Aorta (tissue), 5 donors: ENCODE measurements around the gene ZNF467. TPM values are rescaled to one million over a fixed set of nuclear protein-coding genes. Genes with fewer than 3 reads are reported as not detected.
A peak's percentile ranks its signal among the peaks of the same experiment; 100 is the strongest.

Source experiments
- ATAC-seq: fragments of 200-7000 bp; cut with Tn5 transposase; one replicate; pipeline ENCODE4 v1.9.1; 2022; ENCODE audit warnings: moderate library complexity; ENCODE audit not compliant: low FRiP score
- DNase-seq, 2 donors: peaks; one replicate each; pipeline ENCODE4 v3.0.0-alpha.2; 2020
- H3K27ac ChIP-seq, 2 donors: one replicate each; pipeline ENCODE4 v1.5.1; 2013; ENCODE audit warnings: low read length in 2 of 2, mild to moderate bottlenecking in 2 of 2, moderate library complexity in 2 of 2, control low read depth in 1 of 2, inconsistent platforms in 1 of 2, low read depth in 1 of 2
- H3K27me3 ChIP-seq, 2 donors: one replicate each; pipeline ENCODE4 v1.6.1; 2013; ENCODE audit warnings: control low read depth in 1 of 2, low read length in 1 of 2, mild to moderate bottlenecking in 1 of 2, moderate library complexity in 1 of 2; ENCODE audit not compliant: insufficient read depth in 2 of 2, control insufficient read depth in 1 of 2
- H3K36me3 ChIP-seq, 2 donors: one replicate each; pipeline ENCODE4 v1.6.1; 2013; ENCODE audit warnings: control low read depth in 1 of 2, low read length in 1 of 2, mild to moderate bottlenecking in 1 of 2; ENCODE audit not compliant: insufficient read depth in 2 of 2, control insufficient read depth in 1 of 2
- H3K4me1 ChIP-seq, 2 donors: one replicate each; pipeline ENCODE4 v1.6.1; 2013; ENCODE audit warnings: low read length in 2 of 2, control low read depth in 1 of 2, mild to moderate bottlenecking in 1 of 2, moderate library complexity in 1 of 2; ENCODE audit not compliant: insufficient read depth in 2 of 2, control insufficient read depth in 1 of 2
- H3K4me3 ChIP-seq, 2 donors: one replicate each; pipeline ENCODE4 v1.5.1; 2013; ENCODE audit warnings: low read length in 2 of 2, control low read depth in 1 of 2, mild to moderate bottlenecking in 1 of 2
- H3K9me3 ChIP-seq: one replicate; pipeline ENCODE4 v1.6.1; 2013; ENCODE audit warnings: mild to moderate bottlenecking, low read length; ENCODE audit not compliant: control insufficient read depth
- WGBS, 2 donors: extraction: QIAGEN DNeasy Blood & Tissue Kit; methylation state at CpG; one replicate each; pipeline ENCODE4 v1.1.7; 2013; 5-methylcytosine and 5-hydroxymethylcytosine counted together
- intact Hi-C, 2 donors: fragments of 100-400 bp; cut with DNase I; formaldehyde crosslinking; loops; one replicate each; pipeline versions ENCODE4 v1.14.2 to v1.15.0; 2022
- polyA plus RNA-seq, 2 donors: library from polyadenylated mRNA; stranded (reverse); fragments of 200-250 nt; gene quantifications; one replicate each; pipeline ENCODE4 v1.2.3, GENCODE V29; 2013
- total RNA-seq, 2 donors: library from RNA; stranded (reverse); fragmentation: NEBNext Ultra II Directional; extraction: Animal tissue kit (Norgen Biotek cat#: 25700); gene quantifications; one replicate each; pipeline ENCODE4 v1.2.1, GENCODE V29; 2021
- donor health status: healthy with polysubstance abuse.
- donor health status: Bipolar disorder and iron deficiency.
- donor health status: DM: no; HTN: no; CAD: no.
- donor health status: DM: no; HTN: no; CAD: no.
- donor health status: DM: yes; HTN: yes; CAD: no.

The ZNF467 gene
- total and polyA plus RNA-seq, 4 donors = 2.1 to 18.5 (median 9.5) TPM

DNA sequence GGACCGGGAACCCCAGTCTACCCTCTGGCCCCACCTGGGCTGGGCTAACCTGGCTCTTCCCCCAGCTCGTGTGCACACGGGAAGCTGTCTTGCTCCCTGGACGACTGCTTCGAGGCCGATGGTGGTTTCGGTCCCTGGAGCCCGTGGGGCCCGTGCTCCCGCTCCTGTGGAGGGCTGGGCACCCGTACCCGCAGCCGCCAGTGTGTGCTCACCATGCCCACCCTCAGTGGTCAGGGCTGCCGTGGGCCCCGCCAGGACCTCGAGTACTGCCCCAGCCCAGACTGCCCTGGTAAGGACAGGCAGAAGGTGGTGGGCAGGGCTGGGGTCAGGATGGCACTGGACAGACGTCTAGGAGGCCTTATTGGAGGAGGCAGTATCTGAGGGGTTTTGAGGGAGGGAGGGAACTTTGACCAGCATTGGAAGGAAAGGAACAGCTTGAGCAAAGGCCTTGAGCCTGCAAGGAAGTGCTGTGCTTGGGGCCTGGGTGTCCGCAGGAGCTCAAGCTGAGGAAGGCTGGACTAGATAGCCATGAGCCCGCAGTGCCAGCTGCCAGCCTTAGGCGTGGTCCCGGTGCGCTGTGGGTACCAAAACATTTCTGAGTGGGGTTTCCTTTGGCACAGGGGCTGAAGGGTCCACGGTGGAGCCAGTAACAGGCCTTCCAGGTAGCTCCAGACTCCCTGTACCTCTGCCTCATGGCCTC lies 44.6 kb upstream of the ZNF467 start:
- Histone ChIP-seq H3K9me3 (no peaks in the 10 kb centered on the region), H3K4me1 (no peaks in the 10 kb centered on the region), H3K36me3 (no peaks in the 10 kb centered on the region), H3K4me3 (no peak overlapping the region), H3K27ac (no peak overlapping the region), H3K27me3 (no peaks in the 10 kb centered on the region)
- peak; percentile 30 to 61 for DNase-seq
- intact Hi-C loops = no loop called here
- 88 to 89% methylated on average over 20 to 23 of the region's 23 CpGs for WGBS, 2 donors
- no peak for ATAC-seq

DNA sequence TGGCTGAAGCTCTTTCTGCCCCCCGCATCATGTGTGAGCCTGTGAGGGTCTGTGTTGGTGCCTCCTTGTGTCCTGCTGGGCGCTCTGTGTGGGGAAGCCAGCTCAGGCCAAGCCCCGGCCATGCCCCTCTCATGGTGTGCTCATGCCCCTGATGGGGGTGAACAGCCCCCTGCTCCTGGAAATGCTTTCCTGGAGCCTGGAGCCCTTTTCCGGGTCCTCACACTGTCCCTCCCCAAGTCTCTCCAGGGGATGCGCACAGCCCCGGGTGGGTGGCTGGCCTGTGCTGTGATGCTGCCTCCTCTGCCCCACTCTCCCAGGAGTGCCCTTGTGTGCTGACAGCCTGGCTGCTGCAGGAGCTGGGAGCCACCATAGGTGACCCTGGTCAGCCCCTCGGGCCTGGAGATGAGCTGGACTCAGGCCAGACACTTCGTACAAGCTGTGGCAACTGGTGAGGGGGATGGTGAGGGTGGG lies 43.9 kb upstream of the ZNF467 start:
- no peak for ATAC-seq
- Histone ChIP-seq H3K4me3 (no peak overlapping the region), H3K27me3 (no peaks in the 10 kb centered on the region), H3K4me1 (no peaks in the 10 kb centered on the region), H3K36me3 (no peaks in the 10 kb centered on the region), H3K27ac (no peak overlapping the region), H3K9me3 (no peaks in the 10 kb centered on the region)
- WGBS, 2 donors = 68 to 74% methylated on average over 8 of the region's 8 CpGs
- intact Hi-C loops = no loop called here
- DNase-seq = peak; percentile 30 to 60

DNA sequence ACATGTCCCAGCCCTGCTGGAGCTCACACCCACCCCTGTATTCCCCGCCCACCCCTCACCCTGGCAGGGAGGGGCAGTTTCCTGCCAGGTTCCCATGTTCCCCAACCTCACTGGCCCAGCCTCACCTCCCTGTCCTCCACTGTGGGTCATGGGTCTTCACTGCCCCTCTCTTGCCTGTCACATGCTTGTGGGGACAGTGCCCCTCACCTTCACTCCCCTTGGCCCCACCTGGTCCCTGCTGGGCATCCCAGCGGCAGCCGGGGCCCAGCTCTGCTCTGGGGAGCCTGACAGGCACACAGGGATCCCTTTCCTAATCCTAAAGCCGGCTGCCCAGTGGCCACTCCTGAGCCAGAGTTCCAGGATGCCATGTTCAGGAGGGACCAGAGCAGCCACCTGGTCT lies 43.4 kb upstream of the ZNF467 start:
- DNase-seq (peak in 1 of 2 donors; percentile 36), ATAC-seq (no peak)
- 72 to 81% methylated on average over 4 of the region's 4 CpGs for WGBS, 2 donors
- Histone ChIP-seq H3K9me3 (no peaks in the 10 kb centered on the region), H3K27me3 (no peaks in the 10 kb centered on the region), H3K36me3 (no peaks in the 10 kb centered on the region), H3K27ac (no peak overlapping the region), H3K4me3 (no peak overlapping the region), H3K4me1 (no peaks in the 10 kb centered on the region)
- intact Hi-C loops = no loop called here

DNA sequence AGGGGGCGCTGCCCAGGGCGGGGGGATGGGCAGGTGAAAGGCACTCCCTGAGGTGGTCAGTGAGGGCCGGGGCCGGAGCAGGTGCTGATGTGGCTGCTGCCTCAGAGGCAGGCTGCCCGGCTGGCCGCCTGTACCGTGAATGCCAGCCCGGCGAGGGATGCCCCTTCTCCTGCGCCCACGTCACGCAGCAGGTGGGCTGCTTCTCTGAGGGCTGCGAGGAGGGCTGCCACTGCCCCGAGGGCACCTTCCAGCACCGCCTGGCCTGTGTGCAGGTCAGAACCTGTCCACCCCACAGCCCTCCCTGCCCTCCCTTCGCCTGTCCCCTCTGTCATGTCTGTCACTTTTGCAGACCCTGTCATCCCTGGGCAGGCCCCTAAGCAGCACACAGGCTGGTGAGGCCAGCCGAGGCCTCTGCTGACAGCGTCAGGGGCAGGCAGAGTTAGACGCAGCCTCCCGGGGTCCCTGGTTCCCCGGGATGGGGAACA lies 42.9 kb upstream of the ZNF467 start:
- Histone ChIP-seq H3K9me3 (no peaks in the 10 kb centered on the region), H3K4me1 (no peaks in the 10 kb centered on the region), H3K27ac (no peak overlapping the region), H3K36me3 (no peaks in the 10 kb centered on the region), H3K27me3 (no peaks in the 10 kb centered on the region), H3K4me3 (no peak overlapping the region)
- DNase-seq = peak; percentile 39 to 70
- intact Hi-C loops = no loop called here
- WGBS, 2 donors = 86 to 90% methylated on average over 21 of the region's 21 CpGs
- no peak for ATAC-seq

- 65 to 70% methylated on average over 14 to 16 of the region's 16 CpGs for WGBS, 2 donors
- Histone ChIP-seq H3K4me1 (no peaks in the 10 kb centered on the region), H3K27ac (no peak overlapping the region), H3K4me3 (no peak overlapping the region), H3K27me3 (no peaks in the 10 kb centered on the region), H3K9me3 (no peaks in the 10 kb centered on the region), H3K36me3 (no peaks in the 10 kb centered on the region)
- ATAC-seq (no peak), DNase-seq (no peak)
- intact Hi-C loops = no loop called here
Measured at GRCh38 chr7:149815661-149816266, 42.4 kb upstream of the ZNF467 start.

GRCh38 chr7:149815121-149815520 lies 41.7 kb upstream of the ZNF467 start:
- Histone ChIP-seq H3K27me3 (no peaks in the 10 kb centered on the region), H3K4me3 (no peak overlapping the region), H3K36me3 (no peaks in the 10 kb centered on the region), H3K27ac (no peak overlapping the region), H3K9me3 (no peaks in the 10 kb centered on the region), H3K4me1 (no peaks in the 10 kb centered on the region)
- ATAC-seq = no peak
- intact Hi-C loops = no loop called here
- 62 to 70% methylated on average over 12 of the region's 12 CpGs for WGBS, 2 donors
- no peak for DNase-seq

- DNase-seq = no peak
- Histone ChIP-seq H3K27ac (no peak overlapping the region), H3K4me3 (no peak overlapping the region), H3K27me3 (no peaks in the 10 kb centered on the region), H3K4me1 (no peaks in the 10 kb centered on the region), H3K36me3 (no peaks in the 10 kb centered on the region), H3K9me3 (no peaks in the 10 kb centered on the region)
- intact Hi-C loops = no loop called here
- 68 to 69% methylated on average over 15 of the region's 15 CpGs for WGBS, 2 donors
- ATAC-seq = no peak
Measured at GRCh38 chr7:149814494-149814893, 41.1 kb upstream of the ZNF467 start.

DNA sequence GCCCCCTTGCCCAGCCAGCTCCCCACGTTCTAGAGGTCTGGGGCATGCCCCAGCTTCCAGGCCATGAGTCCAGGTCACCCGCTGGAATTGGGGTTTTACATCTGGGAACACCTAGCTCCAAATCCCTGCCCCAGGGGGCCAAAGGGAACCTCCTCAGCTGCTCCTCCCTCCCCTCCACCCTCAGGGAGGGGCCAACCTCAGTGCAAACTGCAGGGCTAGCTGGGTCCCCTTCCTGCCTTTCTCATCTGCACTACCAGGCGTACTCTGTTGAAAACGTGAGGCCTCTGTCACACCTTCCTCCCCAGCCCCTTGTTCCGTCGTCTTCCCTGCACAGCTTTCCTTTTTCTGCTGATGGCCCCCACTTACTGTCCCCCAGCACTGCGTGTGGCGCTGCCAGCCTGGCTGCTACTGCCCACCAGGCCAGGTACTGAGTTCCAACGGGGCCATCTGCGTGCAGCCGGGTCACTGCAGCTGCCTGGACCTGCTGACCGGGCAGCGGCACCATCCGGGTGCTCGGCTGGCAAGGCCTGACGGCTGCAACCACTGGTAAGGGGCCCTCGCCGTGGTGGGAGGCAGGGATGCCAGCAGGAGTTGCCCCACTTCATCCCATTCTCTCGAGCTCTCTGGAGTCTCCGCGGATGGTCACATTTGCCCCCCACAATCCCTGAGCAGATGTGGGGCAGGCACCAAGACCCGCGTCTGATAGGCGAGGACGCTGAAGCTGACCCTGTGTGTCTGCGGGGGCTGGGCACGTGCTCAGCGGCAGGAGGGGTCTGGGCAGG lies 40.1 kb upstream of the ZNF467 start:
- Histone ChIP-seq H3K27ac (no peak overlapping the region), H3K27me3 (no peaks in the 10 kb centered on the region), H3K36me3 (no peaks in the 10 kb centered on the region), H3K4me1 (no peaks in the 10 kb centered on the region), H3K9me3 (no peaks in the 10 kb centered on the region), H3K4me3 (no peak overlapping the region)
- WGBS, 2 donors = 88 to 89% methylated on average over 28 of the region's 28 CpGs
- no peak for DNase-seq
- intact Hi-C loops = no loop called here
- no peak for ATAC-seq
